AG04450 (cell line): ENCODE results near the gene KLHL29. TPM values are rescaled to one million over a fixed set of nuclear protein-coding genes. Genes with fewer than 3 reads are reported as not detected.
A peak's percentile ranks its signal among the peaks of the same experiment; 100 is the strongest.

Experiments used
- CTCF ChIA-PET: fragments of 300-600, 350-600 bp; formaldehyde crosslinking; extraction: SDS; loops from one replicate; lab custom pipeline; 2022; ENCODE audit warnings: antibody characterized with exemption, inconsistent platforms; lab: Charles Lee
- POLR2A ChIA-PET: fragments of 350-600 bp; formaldehyde crosslinking; extraction: SDS; loops from one replicate; lab custom pipeline; 2021; ENCODE audit warnings: antibody characterized with exemption, inconsistent platforms; lab: Yijun Ruan, JAX
- DNase-seq: peaks from one replicate; pipeline ENCODE4 v3.0.0-alpha.2; 2011; ENCODE audit warnings: low read depth, low spot score
- H3K27ac ChIP-seq: one replicate; pipeline ENCODE4 v1.5.1; 2012; ENCODE audit warnings: low read depth, low read length, control low read depth
- H3K27me3 ChIP-seq: one replicate; pipeline ENCODE4 v1.6.0; 2012; ENCODE audit warnings: low read length; ENCODE audit not compliant: control insufficient read depth, insufficient read depth
- H3K4me3 ChIP-seq: 2 replicates; pipeline ENCODE4 v1.5.1; 2011; ENCODE audit warnings: mild to moderate bottlenecking, low read depth, low read length, control low read depth
- H3K9me3 ChIP-seq: 2 replicates; pipeline ENCODE4 v1.5.1; 2012; ENCODE audit warnings: low read length; ENCODE audit not compliant: control insufficient read depth, insufficient read depth
- CTCF ChIP-seq: IDR thresholded peaks from 2 replicates; pipeline ENCODE4 v1.5.1; 2011; ENCODE audit warnings: low read depth, low read length, control low read depth, inconsistent platforms
- polyA plus RNA-seq: library from polyadenylated mRNA; depleted of rRNA; stranded (reverse); fragments of >200 nt; gene quantifications from 2 replicates; pipeline ENCODE4 v1.2.3, GENCODE V29; 2011

Gene KLHL29
- polyA plus RNA-seq, 1 experiment, result 3.6 TPM

GRCh38 chr2:23697256-23698075 lies 312.5 kb downstream of the KLHL29 start:
- TF ChIP-seq CTCF, result no peak
- ChIA-PET CTCF (no interaction called here), POLR2A (interaction anchor here (0.7 to 1.0 kb wide), 2 partner anchors 20 to 53 kb away, joined by 3 read pairs; no protein-coding TSS in a partner anchor)
- peaks cover 14% of the 10 kb centered on the region for H3K9me3 ChIP-seq
- DNase-seq, result peak; percentile 60
- no peaks in the 10 kb centered on the region for H3K27me3 ChIP-seq
- no peak overlapping the region for H3K4me3 ChIP-seq
- peak overlapping the region; percentile 57 for H3K27ac ChIP-seq

DNA sequence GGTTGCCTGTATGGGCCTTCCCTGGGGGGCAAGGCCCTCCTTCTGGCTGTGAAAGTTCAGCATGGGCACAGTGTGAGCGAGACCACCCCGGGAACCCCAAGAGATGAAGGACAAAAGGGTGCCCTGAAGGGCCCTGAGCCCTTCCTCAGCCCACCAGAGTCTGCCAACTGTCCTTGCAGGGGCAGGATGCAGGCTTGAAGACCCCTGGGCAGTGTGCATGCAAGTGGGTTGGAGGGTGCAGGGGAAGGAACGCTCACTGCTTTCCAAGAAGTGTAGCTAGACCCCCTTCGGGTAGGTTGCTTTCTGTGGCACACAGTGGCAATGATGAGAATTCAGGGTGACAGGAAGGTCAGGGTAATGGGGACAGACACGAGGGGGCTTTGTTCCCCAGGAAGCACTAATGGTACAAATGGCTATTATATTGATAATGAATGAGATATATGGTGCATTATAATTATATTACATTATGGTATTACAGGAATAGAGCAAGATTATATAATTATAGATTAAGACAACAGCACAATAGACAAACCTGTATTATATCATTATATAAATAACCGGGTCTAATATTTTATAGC lies 313.2 kb downstream of the KLHL29 start:
- H3K9me3 ChIP-seq, result peaks cover 14% of the 10 kb centered on the region
- DNase-seq, result no peak
- CTCF ChIA-PET, result no interaction called here
- POLR2A ChIA-PET, result interaction anchor here (1.0 kb wide), 1 partner anchor 52 kb away, joined by 3 read pairs; no protein-coding TSS in a partner anchor
- no peak overlapping the region for H3K27ac ChIP-seq
- H3K4me3 ChIP-seq, result no peak overlapping the region
- TF ChIP-seq CTCF, result no peak
- H3K27me3 ChIP-seq, result no peaks in the 10 kb centered on the region

DNA sequence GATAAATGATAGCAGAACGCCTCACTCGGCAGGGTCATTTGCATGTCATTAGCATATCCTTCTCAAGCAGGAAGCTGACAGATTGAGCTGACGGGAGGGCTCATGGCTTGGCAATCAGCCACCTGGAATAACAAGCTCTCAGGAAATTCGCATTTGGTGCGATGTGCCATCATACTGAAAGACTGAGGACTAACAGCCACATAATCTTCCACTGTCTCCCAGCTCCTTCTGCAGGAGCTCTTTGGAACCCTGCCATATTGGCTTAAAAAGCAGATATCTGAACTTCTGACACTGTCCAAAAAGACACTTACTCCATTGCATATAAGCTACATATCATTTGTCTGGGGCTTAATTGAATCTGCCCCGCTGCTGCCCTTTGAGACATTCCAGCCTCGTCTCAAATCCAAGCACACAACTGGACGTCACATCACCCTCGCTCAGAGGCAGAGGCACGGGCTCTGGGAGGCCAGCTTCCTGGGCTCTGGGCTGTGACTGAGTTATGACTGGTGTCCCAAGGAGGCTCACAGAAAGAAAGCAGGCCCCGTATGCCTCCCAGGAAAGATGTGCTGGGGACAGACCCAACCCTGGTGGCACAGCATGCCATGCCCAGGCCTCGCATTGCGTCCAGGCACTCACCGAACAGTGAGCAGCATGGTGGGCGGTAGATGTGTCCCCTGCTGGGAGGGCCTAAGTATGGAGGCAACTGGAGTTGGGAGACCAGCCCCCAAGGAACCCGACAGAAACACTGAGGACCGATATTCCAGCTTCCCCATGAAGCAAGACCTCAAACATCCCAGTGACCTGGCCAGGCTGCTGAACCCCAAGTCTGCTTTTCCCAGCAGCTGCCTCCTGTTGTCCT lies 314.0 kb downstream of the KLHL29 start:
- H3K4me3 ChIP-seq, result no peak overlapping the region
- peaks cover 14% of the 10 kb centered on the region for H3K9me3 ChIP-seq
- no peaks in the 10 kb centered on the region for H3K27me3 ChIP-seq
- H3K27ac ChIP-seq, result no peak overlapping the region
- ChIA-PET POLR2A (no interaction called here), CTCF (no interaction called here)
- TF ChIP-seq CTCF, result no peak
- no peak for DNase-seq

GRCh38 chr2:23699580-23699925 lies 314.6 kb downstream of the KLHL29 start:
- DNase-seq, result no peak
- Histone ChIP-seq H3K9me3 (peaks cover 14% of the 10 kb centered on the region), H3K27me3 (no peaks in the 10 kb centered on the region), H3K4me3 (no peak overlapping the region), H3K27ac (no peak overlapping the region)
- no peak for TF ChIP-seq CTCF
- CTCF ChIA-PET, result no interaction called here
- POLR2A ChIA-PET, result no interaction called here
